ENCODE results near the gene PCSK5. TPM values are rescaled to one million over a fixed set of nuclear protein-coding genes. Genes with fewer than 3 reads are reported as not detected.

Gene PCSK5
- total RNA-seq, 1 experiment from 2014 or later: 6.9 TPM

DNA sequence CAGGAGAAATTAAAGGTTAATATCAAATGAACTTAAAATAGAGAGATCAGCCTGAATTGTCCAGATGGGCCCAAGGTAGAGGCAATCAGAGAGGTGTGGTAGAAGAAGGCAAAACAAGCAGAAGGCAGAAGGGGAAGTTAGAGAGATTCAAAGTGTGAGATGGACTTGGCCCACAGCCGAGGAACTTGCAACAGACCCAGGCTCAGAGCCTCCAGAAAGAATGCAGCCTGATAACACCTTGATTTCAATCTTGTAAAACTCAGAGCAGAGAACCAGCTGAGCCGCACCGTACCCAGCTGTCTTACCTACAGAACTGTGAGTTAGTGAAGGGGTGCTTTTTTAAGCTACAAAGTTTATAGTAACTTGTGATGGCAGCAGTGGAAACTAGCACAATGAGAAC is 312.9 kb downstream of the PCSK5 start:
- Histone ChIP-seq H3K4me3 (replicated peaks in 1 of 2; ENCODE audit: low read depth in 1 of 2, low read length in 2 of 2) (no peak overlapping the region), H3K27ac (ENCODE audit: low read depth, low read length) (no peak overlapping the region), H3K4me2 (ENCODE audit: low read length) (no peak overlapping the region), H3K4me1 (ENCODE audit: control insufficient read depth in 1 of 2, insufficient read depth in 2 of 2, low read length in 2 of 2) (no peaks in the 10 kb centered on the region), H4K20me1 (ENCODE audit: insufficient read depth) (no peaks in the 10 kb centered on the region), H3K79me2 (ENCODE audit: insufficient read depth, low read length) (no peaks in the 10 kb centered on the region), H3K9ac (ENCODE audit: low read length) (no peak overlapping the region), H2AFZ (ENCODE audit: low read depth, low read length, poor library complexity, severe bottlenecking) (no peak overlapping the region), H3K36me3 (ENCODE audit: control insufficient read depth in 1 of 2, insufficient read depth in 2 of 2, low read length in 2 of 2) (no peaks in the 10 kb centered on the region), H3K9me2 (ENCODE audit: insufficient read depth) (no peaks in the 10 kb centered on the region), H3K27me3 (ENCODE audit: insufficient read depth, low read length) (no peaks in the 10 kb centered on the region), H3K9me3 (ENCODE audit: control insufficient read depth in 1 of 2, insufficient read depth in 1 of 2, low read depth in 1 of 2, low read length in 2 of 2) (no peaks in the 10 kb centered on the region)
- POLR2A ChIA-PET: no interaction called here
- intact Hi-C loops (cut with micrococcal nuclease): no loop called here
- DNase-seq (ENCODE audit: low read depth, low spot score): no peak
- no peak for TF ChIP-seq FOSL1 (IDR thresholded peaks at IDR 0.05; ENCODE audit: low read depth)
- TF ChIP-seq TCF7L2 (IDR thresholded peaks at IDR 0.05; ENCODE audit: borderline replicate concordance, extremely low read depth, insufficient read depth, insufficient read length): no peak
- no peak for TF ChIP-seq POLR2AphosphoS5 (IDR thresholded peaks at IDR 0.05; ENCODE audit: low read depth, low read length)
- TF ChIP-seq, protein P1, sequence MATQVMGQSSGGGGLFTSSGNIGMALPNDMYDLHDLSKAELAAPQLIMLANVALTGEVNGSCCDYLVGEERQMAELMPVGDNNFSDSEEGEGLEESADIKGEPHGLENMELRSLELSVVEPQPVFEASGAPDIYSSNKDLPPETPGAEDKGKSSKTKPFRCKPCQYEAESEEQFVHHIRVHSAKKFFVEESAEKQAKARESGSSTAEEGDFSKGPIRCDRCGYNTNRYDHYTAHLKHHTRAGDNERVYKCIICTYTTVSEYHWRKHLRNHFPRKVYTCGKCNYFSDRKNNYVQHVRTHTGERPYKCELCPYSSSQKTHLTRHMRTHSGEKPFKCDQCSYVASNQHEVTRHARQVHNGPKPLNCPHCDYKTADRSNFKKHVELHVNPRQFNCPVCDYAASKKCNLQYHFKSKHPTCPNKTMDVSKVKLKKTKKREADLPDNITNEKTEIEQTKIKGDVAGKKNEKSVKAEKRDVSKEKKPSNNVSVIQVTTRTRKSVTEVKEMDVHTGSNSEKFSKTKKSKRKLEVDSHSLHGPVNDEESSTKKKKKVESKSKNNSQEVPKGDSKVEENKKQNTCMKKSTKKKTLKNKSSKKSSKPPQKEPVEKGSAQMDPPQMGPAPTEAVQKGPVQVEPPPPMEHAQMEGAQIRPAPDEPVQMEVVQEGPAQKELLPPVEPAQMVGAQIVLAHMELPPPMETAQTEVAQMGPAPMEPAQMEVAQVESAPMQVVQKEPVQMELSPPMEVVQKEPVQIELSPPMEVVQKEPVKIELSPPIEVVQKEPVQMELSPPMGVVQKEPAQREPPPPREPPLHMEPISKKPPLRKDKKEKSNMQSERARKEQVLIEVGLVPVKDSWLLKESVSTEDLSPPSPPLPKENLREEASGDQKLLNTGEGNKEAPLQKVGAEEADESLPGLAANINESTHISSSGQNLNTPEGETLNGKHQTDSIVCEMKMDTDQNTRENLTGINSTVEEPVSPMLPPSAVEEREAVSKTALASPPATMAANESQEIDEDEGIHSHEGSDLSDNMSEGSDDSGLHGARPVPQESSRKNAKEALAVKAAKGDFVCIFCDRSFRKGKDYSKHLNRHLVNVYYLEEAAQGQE (IDR thresholded peaks at IDR 0.05; ENCODE audit: low read depth): no peak
- BruUV-seq (replicated peaks): no TSS peak
- RAD21 ChIA-PET (ENCODE audit: low non-redundant PET in 1 of 2, low total read pairs in 2 of 2, uncharacterized antibody in 2 of 2, unreplicated experiment in 2 of 2): no interaction called here
- CTCF ChIA-PET: no interaction called here
- ATAC-seq: no peak

DNA sequence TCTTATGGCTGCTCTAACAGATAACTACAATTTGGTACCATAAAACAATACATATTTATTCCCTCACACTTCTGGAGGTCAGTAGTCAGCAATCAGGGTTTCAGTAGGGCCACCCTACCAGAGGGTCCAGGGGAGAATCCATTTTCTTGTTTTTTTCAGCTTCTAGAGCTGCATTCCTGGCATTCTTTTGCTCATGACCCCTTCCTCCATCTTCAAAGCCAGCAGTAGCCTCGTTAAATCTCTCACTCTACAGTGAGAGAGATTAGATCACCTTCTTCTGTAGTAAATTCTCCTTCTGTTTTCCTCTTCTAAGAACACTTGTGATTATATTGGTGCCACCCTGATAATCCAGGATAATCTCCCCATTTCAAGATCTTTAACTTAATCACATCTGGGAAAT is 316.3 kb downstream of the PCSK5 start:
- Histone ChIP-seq H3K4me3 (replicated peaks in 1 of 2; ENCODE audit: low read depth in 1 of 2, low read length in 2 of 2) (no peak overlapping the region), H3K4me2 (ENCODE audit: low read length) (no peak overlapping the region), H3K9me2 (ENCODE audit: insufficient read depth) (no peaks in the 10 kb centered on the region), H3K9ac (ENCODE audit: low read length) (no peak overlapping the region), H3K79me2 (ENCODE audit: insufficient read depth, low read length) (no peaks in the 10 kb centered on the region), H2AFZ (ENCODE audit: low read depth, low read length, poor library complexity, severe bottlenecking) (no peak overlapping the region), H3K27me3 (ENCODE audit: insufficient read depth, low read length) (no peaks in the 10 kb centered on the region), H3K9me3 (ENCODE audit: control insufficient read depth in 1 of 2, insufficient read depth in 1 of 2, low read depth in 1 of 2, low read length in 2 of 2) (no peaks in the 10 kb centered on the region), H3K4me1 (ENCODE audit: control insufficient read depth in 1 of 2, insufficient read depth in 2 of 2, low read length in 2 of 2) (no peaks in the 10 kb centered on the region), H3K27ac (ENCODE audit: low read depth, low read length) (no peak overlapping the region), H3K36me3 (ENCODE audit: control insufficient read depth in 1 of 2, insufficient read depth in 2 of 2, low read length in 2 of 2) (no peaks in the 10 kb centered on the region), H4K20me1 (ENCODE audit: insufficient read depth) (no peaks in the 10 kb centered on the region)
- CTCF ChIA-PET: no interaction called here
- POLR2A ChIA-PET: no interaction called here
- RAD21 ChIA-PET (ENCODE audit: low non-redundant PET in 1 of 2, low total read pairs in 2 of 2, uncharacterized antibody in 2 of 2, unreplicated experiment in 2 of 2): no interaction called here
- DNase-seq (ENCODE audit: low read depth, low spot score) (no peak), ATAC-seq (no peak)
- no TSS peak for BruUV-seq (replicated peaks)
- intact Hi-C loops (cut with micrococcal nuclease): no loop called here
- TF ChIP-seq, protein P2, sequence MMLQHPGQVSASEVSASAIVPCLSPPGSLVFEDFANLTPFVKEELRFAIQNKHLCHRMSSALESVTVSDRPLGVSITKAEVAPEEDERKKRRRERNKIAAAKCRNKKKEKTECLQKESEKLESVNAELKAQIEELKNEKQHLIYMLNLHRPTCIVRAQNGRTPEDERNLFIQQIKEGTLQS (IDR thresholded peaks at IDR 0.05): no peak
- TF ChIP-seq, protein P1 (IDR thresholded peaks at IDR 0.05; ENCODE audit: low read depth): no peak
- TF ChIP-seq SRF (IDR thresholded peaks at IDR 0.05; ENCODE audit: low read depth) (no peak), JUND (IDR thresholded peaks at IDR 0.05) (no peak), CBX3 (IDR thresholded peaks at IDR 0.05; ENCODE audit: low read depth) (no peak), RAD21 (IDR thresholded peaks at IDR 0.05; ENCODE audit: low read depth) (no peak), YY1 (IDR thresholded peaks at IDR 0.05; ENCODE audit: extremely low read depth, insufficient replicate concordance, low read depth, low read length) (no peak)
- TF ChIP-seq, protein P3, sequence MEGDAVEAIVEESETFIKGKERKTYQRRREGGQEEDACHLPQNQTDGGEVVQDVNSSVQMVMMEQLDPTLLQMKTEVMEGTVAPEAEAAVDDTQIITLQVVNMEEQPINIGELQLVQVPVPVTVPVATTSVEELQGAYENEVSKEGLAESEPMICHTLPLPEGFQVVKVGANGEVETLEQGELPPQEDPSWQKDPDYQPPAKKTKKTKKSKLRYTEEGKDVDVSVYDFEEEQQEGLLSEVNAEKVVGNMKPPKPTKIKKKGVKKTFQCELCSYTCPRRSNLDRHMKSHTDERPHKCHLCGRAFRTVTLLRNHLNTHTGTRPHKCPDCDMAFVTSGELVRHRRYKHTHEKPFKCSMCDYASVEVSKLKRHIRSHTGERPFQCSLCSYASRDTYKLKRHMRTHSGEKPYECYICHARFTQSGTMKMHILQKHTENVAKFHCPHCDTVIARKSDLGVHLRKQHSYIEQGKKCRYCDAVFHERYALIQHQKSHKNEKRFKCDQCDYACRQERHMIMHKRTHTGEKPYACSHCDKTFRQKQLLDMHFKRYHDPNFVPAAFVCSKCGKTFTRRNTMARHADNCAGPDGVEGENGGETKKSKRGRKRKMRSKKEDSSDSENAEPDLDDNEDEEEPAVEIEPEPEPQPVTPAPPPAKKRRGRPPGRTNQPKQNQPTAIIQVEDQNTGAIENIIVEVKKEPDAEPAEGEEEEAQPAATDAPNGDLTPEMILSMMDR (IDR thresholded peaks at IDR 0.05 in 2 of 3, conservative IDR thresholded peaks at IDR 0.05 in 1 of 3; ENCODE audit: borderline replicate concordance in 1 of 3, insufficient read depth in 1 of 3, low read depth in 2 of 3, low read length in 2 of 3): no peak
